SK-MEL-5 (cell line): ENCODE measurements around the gene KRT72. TPM values are rescaled to one million over a fixed set of nuclear protein-coding genes. Genes with fewer than 3 reads are reported as not detected.

Experiments used
- DNase-seq: peaks from one replicate; pipeline ENCODE4 v3.0.0-alpha.2; 2016; ENCODE audit warnings: low read depth, low spot score
- in situ Hi-C: cut with HindIII; loops from 2 replicates; pipeline ENCODE4 v1.10.0; 2016; ENCODE audit warnings: low sequenced_read_pairs, high pct_unique_total_duplicates, low pct_unique_long_range_greater_than_20kb
- total RNA-seq: library from RNA; depleted of rRNA; stranded (reverse); fragments of >200 nt; shearing (Covaris generic); gene quantifications from 2 replicates; pipeline ENCODE4 v1.2.3, GENCODE V29; 2014

Gene KRT72
- total RNA-seq, 1 experiment from 2014 or later, result not detected

- DNase-seq, result no peak
- in situ Hi-C loops, result loop anchor here (25.0 kb wide), 1 partner anchor 155 kb away; the partner anchor contains the start of genes KRT3 and KRT76
These were observed 31.4 kb upstream of the KRT72 start for GRCh38 chr12:52632656-52633055.

- DNase-seq, result no peak
- in situ Hi-C loops, result loop anchor here (25.0 kb wide), 1 partner anchor 155 kb away; the partner anchor contains the start of genes KRT3 and KRT76
These were observed 30.6 kb upstream of the KRT72 start for GRCh38 chr12:52631676-52632459.

- in situ Hi-C loops, result loop anchor here (25.0 kb wide), 1 partner anchor 156 kb away; the partner anchor contains the start of genes KRT3 and KRT76
- no peak for DNase-seq
These were observed 30.0 kb upstream of the KRT72 start for GRCh38 chr12:52631264-52631663.

GRCh38 chr12:52630599-52631200 lies 29.4 kb upstream of the KRT72 start:
- DNase-seq, result no peak
- in situ Hi-C loops, result loop anchor here (25.0 kb wide), 1 partner anchor 157 kb away; the partner anchor contains the start of genes KRT3 and KRT76

GRCh38 chr12:52630008-52630500 lies 28.8 kb upstream of the KRT72 start:
- DNase-seq, result no peak
- in situ Hi-C loops, result loop anchor here (25.0 kb wide), 1 partner anchor 157 kb away; the partner anchor contains the start of genes KRT3 and KRT76

GRCh38 chr12:52629281-52630007 lies 28.2 kb upstream of the KRT72 start:
- in situ Hi-C loops, result loop anchor here (25.0 kb wide), 1 partner anchor 158 kb away; the partner anchor contains the start of genes KRT3 and KRT76
- DNase-seq, result no peak

GRCh38 chr12:52628841-52629240 lies 27.6 kb upstream of the KRT72 start:
- in situ Hi-C loops, result loop anchor here (25.0 kb wide), 1 partner anchor 158 kb away; the partner anchor contains the start of genes KRT3 and KRT76
- no peak for DNase-seq

GRCh38 chr12:52628111-52628507 lies 26.8 kb upstream of the KRT72 start:
- in situ Hi-C loops, result loop anchor here (25.0 kb wide), 1 partner anchor 159 kb away; the partner anchor contains the start of genes KRT3 and KRT76
- DNase-seq, result no peak

- no peak for DNase-seq
These were observed 26.3 kb upstream of the KRT72 start for GRCh38 chr12:52627395-52628110.

GRCh38 chr12:52622349-52622748 lies 21.1 kb upstream of the KRT72 start:
- no peak for DNase-seq
- in situ Hi-C loops, result no loop called here

More at GRCh38 chr12:52627395-52628110, 26.3 kb upstream of the KRT72 start:
- in situ Hi-C loops, result loop anchor here (25.0 kb wide), 1 partner anchor 160 kb away; the partner anchor contains the start of genes KRT3 and KRT76

- in situ Hi-C loops, result no loop called here
- DNase-seq, result no peak
These were observed 17.6 kb upstream of the KRT72 start for GRCh38 chr12:52618866-52619265.

- DNase-seq, result no peak
- in situ Hi-C loops, result no loop called here
These were observed 17.0 kb upstream of the KRT72 start, which contains the start of gene KRT73 for GRCh38 chr12:52618216-52618615. TSS of gene KRT73 (minus strand) at chr12:52618559. CDS start at chr12:52618524, 35 bp downstream.

GRCh38 chr12:52617403-52617785 lies 16.1 kb upstream of the KRT72 start:
- no peak for DNase-seq
- in situ Hi-C loops, result no loop called here

- in situ Hi-C loops, result no loop called here
- DNase-seq, result no peak
These were observed 15.6 kb upstream of the KRT72 start for GRCh38 chr12:52616680-52617402.

- no peak for DNase-seq
- in situ Hi-C loops, result no loop called here
These were observed 14.6 kb upstream of the KRT72 start for GRCh38 chr12:52615912-52616311.

- DNase-seq, result no peak
- in situ Hi-C loops, result no loop called here
These were observed 14.1 kb upstream of the KRT72 start for GRCh38 chr12:52615208-52615868.
